NCI-H345 (cell line): ENCODE measurements around the gene KPNB1.

ENCODE experiments used
- DNase-seq: peaks from one replicate; lab custom pipeline; 2025; lab: John Stamatoyannopoulos, UW

KPNB1 gene

DNA sequence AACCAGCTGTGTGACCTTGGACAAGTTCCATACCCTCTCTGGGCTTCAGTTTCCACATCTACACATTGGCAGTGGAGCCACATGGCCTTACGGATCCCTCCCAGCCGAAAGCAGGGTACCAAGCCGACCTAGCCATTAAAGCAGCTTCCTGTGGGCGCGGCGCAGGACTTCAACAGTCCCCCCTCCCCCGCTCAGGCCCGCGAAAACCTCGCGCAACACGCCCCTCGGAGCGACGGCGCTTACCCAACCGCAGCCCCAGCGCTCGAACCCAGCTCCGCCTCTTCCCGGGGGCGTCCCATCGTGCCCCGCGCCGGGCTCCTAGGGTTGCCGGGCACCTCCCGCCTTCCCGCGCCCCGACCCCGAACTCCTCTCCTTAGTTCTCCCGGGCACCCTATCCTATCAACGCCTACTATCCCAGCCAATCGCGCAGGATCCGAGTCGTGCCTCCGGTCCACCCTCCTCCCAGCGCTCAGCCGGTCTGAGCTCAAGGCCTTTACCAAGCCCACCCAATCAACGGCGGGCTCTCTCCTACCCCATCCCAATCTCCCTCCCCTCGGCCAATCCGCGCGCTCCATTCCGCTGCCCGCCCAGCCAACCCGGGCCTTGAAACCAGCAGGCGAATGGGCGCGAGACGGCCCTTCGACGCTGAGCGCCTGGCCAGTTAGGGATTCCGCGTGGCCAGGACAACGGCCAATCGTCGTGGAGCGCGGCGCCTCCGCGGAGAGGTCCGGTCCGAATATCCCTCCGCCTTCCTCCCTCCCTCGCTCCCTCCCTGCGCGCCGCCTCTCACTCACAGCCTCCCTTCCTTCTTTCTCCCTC lies at the start of gene KPNB1:
TSS of gene KPNB1 (plus strand) at position 767 of the 819 bp plus-strand sequence. CDS start 326 bp downstream, outside the sequence.
- DNase-seq = peak; percentile 100

DNA sequence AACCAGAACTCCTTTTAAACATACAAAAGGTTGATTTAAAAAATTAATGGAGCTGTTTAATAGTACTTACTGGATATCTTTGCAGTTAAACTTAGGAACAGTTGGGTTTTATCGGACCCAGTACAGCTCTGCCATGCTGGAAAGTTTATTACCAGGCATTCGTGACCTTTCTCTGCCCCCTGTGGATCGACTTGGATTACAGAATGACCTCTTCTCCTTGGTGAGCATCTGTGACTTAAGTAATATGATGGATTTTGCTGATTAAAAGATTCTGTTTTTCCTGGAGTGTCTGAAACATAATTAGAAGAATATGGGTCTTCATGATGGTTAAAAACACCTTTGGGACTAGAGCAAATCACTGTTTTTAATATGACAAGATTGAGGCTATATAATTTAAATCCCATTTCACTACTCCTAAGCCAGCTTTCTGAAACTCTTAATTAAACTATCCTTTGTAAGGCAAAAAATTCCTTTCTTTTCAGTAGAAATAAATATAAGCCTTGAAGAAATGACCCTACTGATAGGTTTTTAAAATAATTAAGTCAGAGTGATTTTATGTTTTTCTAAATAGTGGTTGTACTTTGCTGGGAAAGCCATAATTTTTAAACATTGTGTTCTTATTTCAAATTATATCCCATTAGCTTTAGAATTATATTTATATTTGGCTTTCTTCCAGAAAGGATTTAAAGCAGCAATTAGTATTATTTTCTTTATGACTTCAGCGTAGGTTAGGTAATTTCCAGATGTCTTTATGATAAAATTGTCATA lies 45.7 kb upstream of the KPNB1 start:
- no peak for DNase-seq

DNA sequence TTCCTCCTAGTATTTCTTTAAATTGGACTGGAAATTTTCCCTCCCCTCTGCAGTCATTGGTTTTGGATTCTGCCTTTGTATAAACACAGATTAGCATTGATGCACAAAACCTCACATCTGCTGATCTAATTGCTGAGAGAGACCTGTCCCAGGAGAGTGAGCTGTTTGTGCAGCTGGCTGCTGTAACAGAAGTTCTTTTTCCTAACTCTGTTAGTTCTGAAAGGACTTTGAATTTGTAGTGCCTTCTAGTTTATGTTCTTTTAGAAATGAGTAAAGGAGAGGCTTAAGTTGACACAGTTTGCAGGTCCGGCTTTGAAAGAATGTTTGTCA lies 45.2 kb upstream of the KPNB1 start:
- DNase-seq = peak; percentile 53

DNA sequence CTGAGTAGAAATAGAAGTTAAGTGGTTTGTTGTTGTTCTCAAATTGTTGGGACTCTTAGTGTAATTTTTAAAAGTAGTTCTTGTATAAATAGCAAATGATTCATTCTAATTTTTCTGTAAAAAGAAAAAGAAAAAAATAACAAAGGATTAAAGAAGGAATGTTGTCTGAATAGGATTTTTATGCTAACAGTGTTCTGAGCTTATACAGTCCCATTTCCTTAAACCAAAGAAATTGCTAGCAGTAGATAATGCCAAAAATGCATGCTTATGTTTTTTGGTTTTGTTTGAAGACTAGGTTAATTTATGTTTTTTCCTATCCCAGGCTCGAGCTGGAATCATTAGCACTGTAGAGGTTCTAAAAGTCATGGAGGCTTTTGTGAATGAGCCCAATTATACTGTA lies 44.7 kb upstream of the KPNB1 start:
- no peak for DNase-seq

DNA sequence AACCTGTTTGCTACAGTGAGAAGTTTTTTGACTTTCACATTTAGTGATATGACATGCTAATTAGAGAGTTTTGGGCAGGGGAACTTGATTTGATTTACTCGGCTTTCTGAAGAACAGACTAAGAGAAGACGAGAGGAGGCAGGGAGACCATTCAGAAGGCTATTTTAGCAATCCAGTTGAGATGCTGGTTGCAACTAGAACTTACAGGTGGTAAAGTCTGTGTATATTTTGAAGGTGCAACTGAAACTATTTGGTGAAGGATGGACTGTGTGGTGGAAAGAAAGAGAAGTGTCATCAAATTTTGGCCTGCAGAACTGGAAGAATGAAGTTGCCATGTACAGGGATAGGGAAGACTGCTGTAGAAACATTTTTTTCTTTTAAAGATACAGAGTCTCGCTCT lies 42.2 kb upstream of the KPNB1 start:
- DNase-seq = no peak

DNA sequence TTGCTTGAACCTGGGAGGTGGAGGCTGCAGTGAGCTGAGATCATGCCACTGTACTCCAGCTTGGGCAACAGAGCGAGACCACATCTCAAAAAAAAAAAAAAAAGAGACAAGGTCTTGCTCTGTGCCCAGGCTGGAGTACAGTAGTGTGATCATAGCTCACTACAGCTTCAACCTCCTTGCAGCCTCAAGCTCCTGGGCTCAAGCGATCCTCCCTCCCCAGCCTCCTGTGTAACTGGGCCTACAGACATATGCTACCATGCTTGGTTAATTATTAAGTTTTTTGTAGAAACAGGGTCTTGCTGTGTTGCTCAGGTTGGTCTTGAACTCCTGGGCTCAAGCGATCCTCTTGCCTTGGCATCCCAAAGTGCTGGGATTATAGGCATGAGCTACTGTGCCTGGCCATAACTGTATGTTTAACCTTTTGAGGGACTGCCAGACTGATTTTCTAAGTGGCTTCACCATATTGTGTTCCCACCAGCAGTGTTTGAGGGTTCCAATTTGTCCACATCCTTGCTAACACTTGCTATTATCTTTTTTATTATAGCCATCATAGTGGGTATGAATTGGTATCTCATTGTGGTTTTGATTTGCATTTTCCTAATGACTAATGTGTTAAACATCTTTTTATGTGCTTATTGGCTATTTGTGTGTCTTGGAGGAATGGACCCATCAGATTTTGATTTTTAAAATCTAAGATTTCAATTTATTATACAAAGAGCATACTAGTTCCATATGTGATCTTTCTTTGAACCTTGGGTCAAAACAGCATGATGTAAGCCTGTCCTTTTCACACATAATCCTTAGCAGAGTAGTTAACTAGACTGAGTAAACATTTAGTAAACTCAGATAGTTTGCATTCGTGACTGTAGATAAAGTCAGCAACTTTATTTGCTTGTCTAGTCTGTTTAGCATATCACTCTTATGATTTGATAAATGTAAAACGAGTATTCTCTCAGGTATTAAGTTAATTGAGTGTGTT lies 38.1 kb upstream of the KPNB1 start:
- DNase-seq = no peak

DNA sequence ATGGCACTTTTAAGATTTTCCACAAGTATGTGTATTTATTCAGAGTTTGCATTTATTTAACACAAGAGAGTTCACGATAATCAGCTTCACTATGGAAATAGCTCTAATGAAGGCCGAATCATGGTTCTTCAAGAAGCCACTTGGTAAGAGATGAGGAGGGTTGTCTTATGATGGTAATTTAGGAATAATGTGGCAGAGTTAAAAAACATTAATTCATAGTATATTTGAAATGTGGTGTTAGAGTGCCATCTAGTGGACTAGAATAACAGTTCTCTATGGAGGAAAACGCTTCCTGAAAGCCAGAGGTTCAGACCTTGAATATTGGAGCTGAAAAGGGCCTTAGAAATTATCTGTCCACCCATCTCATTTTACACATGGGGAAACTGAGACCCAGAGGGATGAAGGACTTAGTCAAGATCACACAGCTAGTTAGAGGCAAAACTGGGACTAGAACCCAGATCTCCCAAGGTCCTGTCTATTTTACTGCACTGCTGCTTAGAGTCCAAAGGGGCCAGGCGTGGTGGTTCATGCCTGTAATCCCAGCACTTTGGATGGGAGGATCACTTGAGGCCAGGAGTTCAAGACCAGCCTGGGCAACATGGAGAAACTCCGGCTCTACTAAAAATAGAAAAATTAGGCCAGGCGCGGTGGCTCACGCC lies 33.8 kb upstream of the KPNB1 start:
- DNase-seq = peak; percentile 45

DNA sequence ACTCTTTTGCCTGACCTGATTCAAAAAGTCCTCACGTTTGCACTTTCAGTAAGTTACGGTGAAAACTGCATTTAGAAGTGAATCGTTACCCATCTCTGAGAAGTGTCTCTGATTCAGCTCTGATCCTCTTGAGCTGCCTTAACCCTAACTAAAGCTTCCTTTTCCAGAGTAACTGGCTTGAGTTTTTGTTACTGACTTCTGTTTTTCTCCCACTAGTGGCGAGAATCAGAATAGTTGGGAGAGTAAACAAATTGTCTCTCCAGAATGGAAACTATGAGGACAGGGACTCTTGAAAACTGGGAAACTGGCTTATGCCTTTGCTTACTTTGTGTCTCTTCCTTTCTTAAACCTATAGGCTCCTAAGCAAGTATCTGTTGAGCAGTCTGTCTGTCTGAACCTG lies 31.3 kb upstream of the KPNB1 start:
- DNase-seq = no peak

DNA sequence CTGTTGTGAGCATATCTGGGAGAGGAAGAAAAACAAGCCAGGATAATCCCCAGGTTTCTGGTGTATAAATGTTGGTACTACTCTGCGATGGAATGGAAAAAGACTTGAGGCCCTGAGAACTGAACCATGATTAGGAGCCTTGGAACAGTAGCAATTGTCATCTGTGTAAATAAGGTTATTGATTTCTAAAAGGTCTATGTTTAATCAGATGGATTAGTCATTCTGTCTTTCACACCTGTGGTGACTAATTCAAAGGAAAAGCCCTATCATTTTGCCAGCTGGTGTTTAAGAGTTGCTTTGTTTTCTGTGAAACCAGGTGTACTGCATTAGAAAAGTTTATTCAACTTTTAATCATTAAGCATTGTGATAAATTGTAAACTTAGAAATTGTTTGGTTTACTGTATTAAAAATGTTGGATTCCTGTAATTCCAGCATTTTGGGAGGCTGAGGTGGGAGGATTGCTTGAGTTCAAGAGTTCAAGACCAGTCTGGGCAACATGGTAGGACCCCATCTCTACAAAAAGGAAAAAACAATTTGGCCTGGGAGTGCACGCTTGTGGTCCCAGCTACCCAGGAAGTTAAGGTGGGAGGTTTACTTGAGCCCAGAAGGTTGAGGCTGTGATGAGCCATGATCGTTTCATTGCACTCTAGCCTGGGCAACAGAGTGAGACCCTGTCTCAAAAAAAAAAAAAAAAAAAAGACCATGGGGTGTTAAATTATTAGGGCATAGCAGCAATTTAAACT lies 29.0 kb upstream of the KPNB1 start:
- DNase-seq = peak; percentile 31

DNA sequence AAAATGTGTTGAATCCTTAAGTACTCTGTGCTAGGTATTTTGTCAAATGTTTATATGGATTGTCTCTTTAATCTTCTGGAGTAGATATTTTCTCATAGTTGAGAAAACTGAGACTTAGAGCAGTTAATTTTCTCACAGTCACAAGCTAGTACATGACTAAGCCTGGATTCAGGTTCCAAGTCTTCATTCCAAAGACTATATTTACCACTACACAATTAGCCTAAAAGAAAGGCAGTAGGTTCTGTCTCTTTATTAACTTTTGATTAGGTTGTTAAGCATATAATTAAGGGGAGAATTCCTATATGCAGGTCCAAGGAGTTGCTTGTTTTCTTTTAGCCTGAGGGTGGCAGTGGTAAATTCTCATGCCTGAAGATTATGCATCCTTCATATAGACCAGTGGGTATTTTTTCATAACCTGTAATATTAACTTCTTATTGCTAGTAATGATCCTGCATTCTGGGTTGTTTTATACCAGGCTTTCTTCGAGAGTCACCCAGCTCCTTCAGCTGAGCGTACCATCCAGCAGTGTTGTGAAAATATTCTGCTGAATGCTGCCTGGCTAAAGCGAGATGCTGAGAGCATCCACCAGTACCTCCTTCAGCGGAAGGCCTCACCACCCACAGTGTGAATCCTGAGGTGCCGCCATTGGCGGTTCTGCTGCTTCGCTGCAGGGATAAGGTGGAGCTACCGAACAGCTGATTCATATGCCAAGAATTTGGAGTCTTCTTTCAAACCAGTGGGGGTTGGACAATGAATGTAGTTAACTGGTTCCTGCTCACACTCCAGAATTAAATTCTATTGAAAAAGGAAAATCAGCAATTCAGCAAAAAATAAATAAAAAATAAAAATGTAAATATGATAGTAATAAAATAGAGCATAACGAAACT lies 28.2 kb upstream of the KPNB1 start:
- no peak for DNase-seq

DNA sequence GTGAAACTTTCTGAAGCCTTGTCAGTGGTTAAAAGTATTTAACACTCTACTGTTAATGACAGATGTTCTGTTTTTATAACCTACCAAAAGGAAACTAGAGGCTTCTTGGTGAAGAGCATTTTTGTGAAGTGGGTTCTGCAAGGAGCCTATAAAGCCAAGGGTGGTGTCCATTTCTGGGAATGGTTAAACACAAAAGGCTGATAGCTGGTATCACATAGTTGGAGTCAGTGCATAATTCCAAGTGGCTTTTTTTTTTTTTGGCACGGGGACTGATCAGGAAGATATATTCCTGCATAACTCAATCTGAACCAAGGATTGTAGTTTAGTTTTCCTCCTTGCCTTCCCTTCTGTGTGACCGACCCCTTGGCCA lies 27.6 kb upstream of the KPNB1 start:
- no peak for DNase-seq

DNA sequence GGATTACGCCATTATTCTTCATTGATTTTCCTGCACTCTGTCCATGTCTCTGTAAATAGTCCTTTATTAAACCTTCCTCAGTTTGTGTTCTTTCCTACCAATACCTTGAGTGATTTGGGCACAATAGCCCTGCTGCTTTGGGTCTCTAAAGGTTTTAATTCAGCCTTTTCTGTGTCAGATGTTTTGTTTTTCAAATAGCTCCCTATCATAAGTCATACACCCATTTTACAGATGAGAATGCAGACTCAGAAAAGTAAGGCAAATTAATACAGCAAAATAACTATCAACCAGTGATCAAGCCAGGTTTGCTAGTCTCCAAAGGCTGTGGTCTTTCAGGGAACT lies 25.0 kb upstream of the KPNB1 start:
- DNase-seq = no peak

DNA sequence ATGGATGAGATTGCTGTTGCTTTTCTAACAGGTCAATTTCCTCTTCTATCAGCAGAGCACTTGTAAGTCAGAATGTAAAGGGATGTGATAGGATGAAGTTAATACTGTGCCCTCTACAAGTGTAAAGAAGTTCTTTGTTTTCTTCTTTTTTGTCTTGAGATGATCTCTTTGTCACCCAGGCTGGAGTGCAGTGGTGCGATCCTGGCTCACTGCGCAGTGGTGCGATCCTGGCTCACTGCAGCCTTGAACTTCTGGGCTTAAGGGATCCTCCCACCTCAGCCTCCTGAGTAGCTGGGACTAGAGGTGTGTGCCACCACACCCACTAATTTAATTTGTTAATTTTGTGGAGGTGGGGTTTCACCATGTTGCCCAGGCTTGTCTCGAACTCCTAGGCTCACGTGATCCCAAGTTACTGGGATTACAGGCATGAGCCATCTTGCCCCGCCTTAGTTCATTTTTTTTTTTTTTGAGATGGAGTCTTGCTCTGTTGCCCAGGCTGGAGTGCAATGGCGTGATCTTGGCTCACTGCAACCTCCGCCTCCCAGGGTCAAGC lies 21.6 kb upstream of the KPNB1 start:
- no peak for DNase-seq

DNA sequence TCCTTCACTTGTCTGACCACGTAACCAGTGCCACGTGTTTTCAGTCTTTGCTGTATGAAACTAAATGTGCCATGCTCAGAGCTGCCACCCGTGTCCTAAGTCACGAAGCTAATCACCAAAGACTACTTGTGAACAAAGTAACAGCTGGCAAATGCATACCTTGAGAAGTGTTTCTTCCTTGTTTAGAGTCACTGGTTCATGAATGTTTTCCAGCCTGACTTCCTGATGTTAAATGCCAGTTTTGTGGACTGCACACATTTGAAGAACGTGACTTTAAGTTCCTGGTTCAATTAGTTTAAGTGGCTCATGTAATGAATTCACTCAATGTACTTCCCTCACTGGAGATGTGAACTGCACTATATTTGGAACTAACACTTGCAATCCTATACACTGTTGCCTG lies 19.9 kb upstream of the KPNB1 start:
- no peak for DNase-seq

DNA sequence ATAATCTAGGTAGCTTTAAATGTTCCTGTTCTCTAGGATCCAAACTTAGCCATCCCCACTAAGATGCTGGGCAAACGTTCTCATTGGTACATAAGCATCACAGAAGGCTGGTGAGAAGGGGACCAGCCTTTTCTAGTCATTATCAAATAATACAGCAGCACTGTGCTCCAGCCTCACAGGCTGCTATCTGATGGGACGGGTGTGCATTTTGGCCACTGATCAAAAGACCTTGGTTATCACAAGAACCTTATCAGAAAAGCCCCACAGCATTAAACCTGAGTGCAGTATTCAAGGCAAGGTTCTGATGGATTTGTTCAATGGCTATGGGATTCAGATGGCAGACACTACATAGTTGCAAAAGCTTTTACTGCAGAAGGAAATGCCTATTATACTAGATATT lies 19.1 kb upstream of the KPNB1 start:
- DNase-seq = no peak

DNA sequence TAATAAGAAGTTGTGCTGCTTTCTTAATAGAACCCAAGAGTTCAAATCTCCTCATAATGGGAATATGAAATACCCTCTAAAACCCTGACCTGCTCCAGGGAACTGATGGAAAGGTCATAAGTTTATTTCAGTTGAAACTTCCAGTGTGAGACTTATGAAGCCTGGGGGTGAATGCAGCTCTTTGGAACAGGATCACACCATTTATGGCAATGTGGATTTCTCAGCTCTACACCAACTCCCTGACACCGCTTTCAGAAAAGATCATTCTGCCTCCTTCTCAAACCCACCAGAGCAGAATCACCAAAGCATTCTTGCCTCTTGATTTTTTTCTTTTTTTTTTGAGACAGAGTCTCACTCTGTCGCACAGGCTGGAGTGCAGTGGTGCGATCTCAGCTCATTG lies 16.7 kb upstream of the KPNB1 start:
- no peak for DNase-seq

DNA sequence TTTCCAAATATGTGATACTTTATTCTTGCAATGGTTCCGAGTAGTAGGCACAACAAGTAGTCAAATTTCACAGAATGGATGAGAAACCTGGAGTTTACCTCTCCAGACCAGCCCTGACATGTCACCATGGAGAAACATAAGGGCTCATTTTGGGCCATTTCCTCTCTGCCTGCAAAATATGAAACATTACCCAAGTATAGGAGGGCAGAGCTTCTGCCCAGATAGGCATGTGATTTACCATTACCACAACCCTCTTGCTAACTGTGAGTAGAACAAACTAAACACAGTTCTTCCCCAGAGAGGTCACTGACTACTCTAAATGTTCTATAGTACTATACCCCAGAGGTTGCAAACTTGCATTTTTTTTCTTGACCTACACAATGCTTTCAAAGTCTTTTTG lies 15.7 kb upstream of the KPNB1 start:
- no peak for DNase-seq

DNA sequence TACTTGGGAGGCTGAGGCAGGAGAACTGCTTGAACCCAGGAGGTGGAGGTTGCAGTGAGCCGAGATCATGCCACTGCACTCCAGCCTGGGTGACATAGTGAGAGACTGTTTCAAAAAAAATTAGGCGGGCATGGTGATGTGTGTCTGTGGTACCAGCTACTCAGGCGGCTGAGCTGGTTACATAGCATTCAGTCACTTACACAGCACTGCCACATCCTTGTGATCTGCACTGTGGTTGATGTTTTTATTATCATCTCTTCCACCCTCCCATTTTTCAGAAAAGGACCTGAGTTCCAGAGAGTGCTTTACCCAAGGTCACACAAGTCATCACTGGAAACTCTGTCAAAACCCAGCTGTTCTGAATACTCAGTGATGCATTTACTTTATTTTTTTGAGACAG lies 14.8 kb upstream of the KPNB1 start:
- no peak for DNase-seq

DNA sequence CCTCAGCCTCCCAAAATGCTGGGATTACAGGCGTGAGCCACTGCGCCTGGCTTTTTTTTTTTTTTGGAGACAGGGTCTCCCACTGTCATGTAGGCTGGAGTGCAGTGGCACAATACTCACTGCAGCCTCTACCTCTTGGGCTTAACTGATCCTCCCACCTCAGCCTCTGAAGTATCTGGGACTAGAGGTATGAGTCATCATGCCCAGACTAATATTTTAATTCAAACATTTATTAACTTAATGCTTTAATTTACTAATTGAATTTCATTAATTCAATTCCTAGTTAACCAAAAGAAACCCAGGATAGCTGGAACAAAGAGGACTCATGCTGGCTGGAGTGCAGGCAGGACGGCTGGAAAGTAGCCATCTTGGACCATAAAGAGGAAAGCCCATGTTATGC lies 14.0 kb upstream of the KPNB1 start:
- DNase-seq = no peak
